OCI-LY7 (cell line): ENCODE measurements around the gene CDK19. TPM values are rescaled to one million over a fixed set of nuclear protein-coding genes. Genes with fewer than 3 reads are reported as not detected.

Experiments
- BruUV-seq: library from RNA; stranded (reverse); fragments of 400-500 nt; replicated peaks from 2 replicates; lab custom pipeline; 2021; lab: Mats Ljungman, UMichigan
- CTCF ChIA-PET: fragments of 300-600 bp; sonication (Branson Sonifier 250); formaldehyde crosslinking; loops from one replicate; lab custom pipeline; 2022; ENCODE audit warnings: antibody characterized with exemption; ENCODE audit not compliant: unreplicated experiment; lab: Charles Lee
- POLR2A ChIA-PET: fragments of 300-600 bp; sonication (Branson Sonifier 250); formaldehyde crosslinking; loops from one replicate; lab custom pipeline; 2022; ENCODE audit warnings: antibody characterized with exemption; lab: Charles Lee
- DNase-seq: peaks from one replicate; pipeline ENCODE4 v3.0.0-alpha.2; 2015; ENCODE audit warnings: low spot score
- H2AFZ ChIP-seq: fragments of 200-600 bp; sonication (generic), shearing (Covaris generic); 2 replicates; pipeline ENCODE4 v1.6.1; 2014; ENCODE audit warnings: mild to moderate bottlenecking, antibody characterized with exemption, low read length, moderate library complexity
- H3K27ac ChIP-seq: fragments of 200-600 bp; sonication (generic); 2 replicates; pipeline ENCODE4 v1.5.1; 2014; ENCODE audit warnings: mixed run types, low read depth, mild to moderate bottlenecking, moderate library complexity, low read length, inconsistent platforms; ENCODE audit not compliant: poor library complexity, severe bottlenecking
- H3K36me3 ChIP-seq: fragments of 200-600 bp; sonication (generic); 2 replicates; pipeline ENCODE4 v1.6.1; 2014; ENCODE audit warnings: mild to moderate bottlenecking, antibody characterized with exemption, low read length, moderate library complexity, mixed read lengths; ENCODE audit not compliant: insufficient read depth
- H3K4me1 ChIP-seq: fragments of 200-600 bp; sonication (generic); 2 replicates; pipeline ENCODE4 v1.5.1; 2014; ENCODE audit warnings: mild to moderate bottlenecking, low read length; ENCODE audit not compliant: insufficient read depth, poor library complexity, severe bottlenecking
- H3K4me2 ChIP-seq: fragments of 200-600 bp; sonication (generic); 2 replicates; pipeline ENCODE4 v1.6.1; 2014; ENCODE audit warnings: mild to moderate bottlenecking, low read length
- H3K4me3 ChIP-seq: fragments of 200-600 bp; sonication (generic); 2 replicates; pipeline ENCODE4 v1.5.1; 2014; ENCODE audit warnings: mild to moderate bottlenecking, low read depth, low read length; ENCODE audit not compliant: poor library complexity, severe bottlenecking
- H3K79me2 ChIP-seq: fragments of 200-600 bp; sonication (generic); 2 replicates; pipeline ENCODE4 v1.6.1; 2016; ENCODE audit warnings: low read depth, mild to moderate bottlenecking, low read length, moderate library complexity, mixed read lengths; ENCODE audit not compliant: insufficient read depth
- H3K9me2 ChIP-seq: fragments of 200-600 bp; sonication (generic); 2 replicates; pipeline ENCODE4 v1.6.1; 2016; ENCODE audit warnings: mild to moderate bottlenecking, low read length, mixed read lengths; ENCODE audit not compliant: insufficient read depth
- H3K9me3 ChIP-seq: fragments of 200-600 bp; sonication (generic); 2 replicates; pipeline ENCODE4 v1.6.1; 2014; ENCODE audit warnings: mild to moderate bottlenecking, mixed run types, low read length, mixed read lengths
- H4K20me1 ChIP-seq: fragments of 200-600 bp; sonication (generic); 2 replicates; pipeline ENCODE4 v1.6.1; 2014; ENCODE audit warnings: mild to moderate bottlenecking, antibody characterized with exemption, low read length, moderate library complexity, mixed read lengths; ENCODE audit not compliant: insufficient read depth
- EZH2phosphoT487 ChIP-seq: fragments of 200-600 bp; sonication (generic); IDR thresholded peaks from 2 replicates; pipeline ENCODE4 v1.6.1; 2018; ENCODE audit warnings: low read depth, borderline replicate concordance, mild to moderate bottlenecking, mixed run types, antibody characterized with exemption, low read length, moderate library complexity, mixed read lengths
- intact Hi-C: fragments of 100-400 bp; cut with micrococcal nuclease; formaldehyde crosslinking; loops from one replicate; pipeline ENCODE4 v1.10.0; 2022; ENCODE audit not compliant: unreplicated experiment
- total RNA-seq, 2 experiments: library from RNA; depleted of rRNA in 1 of 2; stranded (reverse); fragments of >200 nt in 1 of 2; shearing (Covaris generic) in 1 of 2; gene quantifications; 2 replicates each; pipeline ENCODE4 v1.2.3, GENCODE V29; 2014 to 2022
- TF ChIP-seq, protein P1 (sequence below): fragments of 200-600 bp; sonication (generic); conservative IDR thresholded peaks from 2 replicates; pipeline ENCODE4 v1.5.1; 2014; ENCODE audit warnings: mild to moderate bottlenecking, antibody characterized with exemption, low read length, moderate library complexity, mixed read lengths

The CDK19 gene
- total RNA-seq, 2 experiments from 2014 or later, result 15.4 to 35.6 TPM

GRCh38 chr6:110566346-110567125 lies 248.7 kb downstream of the CDK19 start:
- no peak for DNase-seq
- H3K4me3 ChIP-seq, result no peak overlapping the region
- H3K9me2 ChIP-seq, result no peaks in the 10 kb centered on the region
- ChIA-PET POLR2A (no interaction called here), CTCF (no interaction called here)
- no TSS peak for BruUV-seq
- no peak overlapping the region for H2AFZ ChIP-seq
- no peaks in the 10 kb centered on the region for H3K36me3 ChIP-seq
- TF ChIP-seq, protein P1, sequence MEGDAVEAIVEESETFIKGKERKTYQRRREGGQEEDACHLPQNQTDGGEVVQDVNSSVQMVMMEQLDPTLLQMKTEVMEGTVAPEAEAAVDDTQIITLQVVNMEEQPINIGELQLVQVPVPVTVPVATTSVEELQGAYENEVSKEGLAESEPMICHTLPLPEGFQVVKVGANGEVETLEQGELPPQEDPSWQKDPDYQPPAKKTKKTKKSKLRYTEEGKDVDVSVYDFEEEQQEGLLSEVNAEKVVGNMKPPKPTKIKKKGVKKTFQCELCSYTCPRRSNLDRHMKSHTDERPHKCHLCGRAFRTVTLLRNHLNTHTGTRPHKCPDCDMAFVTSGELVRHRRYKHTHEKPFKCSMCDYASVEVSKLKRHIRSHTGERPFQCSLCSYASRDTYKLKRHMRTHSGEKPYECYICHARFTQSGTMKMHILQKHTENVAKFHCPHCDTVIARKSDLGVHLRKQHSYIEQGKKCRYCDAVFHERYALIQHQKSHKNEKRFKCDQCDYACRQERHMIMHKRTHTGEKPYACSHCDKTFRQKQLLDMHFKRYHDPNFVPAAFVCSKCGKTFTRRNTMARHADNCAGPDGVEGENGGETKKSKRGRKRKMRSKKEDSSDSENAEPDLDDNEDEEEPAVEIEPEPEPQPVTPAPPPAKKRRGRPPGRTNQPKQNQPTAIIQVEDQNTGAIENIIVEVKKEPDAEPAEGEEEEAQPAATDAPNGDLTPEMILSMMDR, result no peak
- TF ChIP-seq EZH2phosphoT487, result no peak
- no peaks in the 10 kb centered on the region for H4K20me1 ChIP-seq
- no peaks in the 10 kb centered on the region for H3K4me1 ChIP-seq
- H3K79me2 ChIP-seq, result no peaks in the 10 kb centered on the region
- H3K27ac ChIP-seq, result no peak overlapping the region
- intact Hi-C loops, result no loop called here
- H3K4me2 ChIP-seq, result no peak overlapping the region
- H3K9me3 ChIP-seq, result no peaks in the 10 kb centered on the region

- no peaks in the 10 kb centered on the region for H3K36me3 ChIP-seq
- ChIA-PET CTCF (no interaction called here), POLR2A (interaction anchor here (0.6 to 0.7 kb wide), 2 partner anchors 529 to 948 kb away, joined by 3 read pairs; no protein-coding TSS in a partner anchor)
These were observed 250.4 kb downstream of the CDK19 start for GRCh38 chr6:110564703-110565421.

More at GRCh38 chr6:110564703-110565421, 250.4 kb downstream of the CDK19 start:
- intact Hi-C loops, result no loop called here
- no peak overlapping the region for H2AFZ ChIP-seq
- no peaks in the 10 kb centered on the region for H3K9me3 ChIP-seq
- H3K4me1 ChIP-seq, result no peaks in the 10 kb centered on the region
- H3K9me2 ChIP-seq, result no peaks in the 10 kb centered on the region
- no peaks in the 10 kb centered on the region for H3K79me2 ChIP-seq
- DNase-seq, result no peak
- no peak overlapping the region for H3K4me2 ChIP-seq
- H4K20me1 ChIP-seq, result no peaks in the 10 kb centered on the region
- no peak for TF ChIP-seq EZH2phosphoT487
- TF ChIP-seq, protein P1, result no peak
- no TSS peak for BruUV-seq
- H3K4me3 ChIP-seq, result no peak overlapping the region
- no peak overlapping the region for H3K27ac ChIP-seq
